22Rv1 (cell line): Measurements from ENCODE around the gene L3MBTL4.

Experiments used
- H3K27ac ChIP-seq: fragments of 450-650 bp; 2 replicates; pipeline ENCODE4 v1.5.1; 2017
- CTCF ChIP-seq: fragments of 450-650 bp; IDR thresholded peaks from 2 replicates; pipeline ENCODE4 v1.5.1; 2017; ENCODE audit warnings: mild to moderate bottlenecking
- ZFX ChIP-seq: fragments of 450-650 bp; IDR thresholded peaks from 2 replicates; pipeline ENCODE4 v1.6.1; 2017; ENCODE audit warnings: antibody characterized with exemption, borderline replicate concordance

Gene L3MBTL4

GRCh38 chr18:5930789-5931188 is 483.9 kb downstream of the L3MBTL4 start:
- H3K27ac ChIP-seq = no peak overlapping the region
- TF ChIP-seq ZFX (no peak), CTCF (no peak)

- TF ChIP-seq CTCF (no peak), ZFX (no peak)
These were observed 496.4 kb downstream of the L3MBTL4 start for GRCh38 chr18:5918205-5918858.

GRCh38 chr18:5914951-5915350 is 499.8 kb downstream of the L3MBTL4 start:
- H3K27ac ChIP-seq = no peak overlapping the region
- TF ChIP-seq ZFX = no peak
- no peak for TF ChIP-seq CTCF

More at GRCh38 chr18:5918205-5918858, 496.4 kb downstream of the L3MBTL4 start:
- H3K27ac ChIP-seq = no peak overlapping the region

- H3K27ac ChIP-seq = no peak overlapping the region
- TF ChIP-seq ZFX = no peak
- no peak for TF ChIP-seq CTCF
These were observed 500.7 kb downstream of the L3MBTL4 start for GRCh38 chr18:5914016-5914415.

- TF ChIP-seq CTCF (no peak), ZFX (no peak)
- no peak overlapping the region for H3K27ac ChIP-seq
These were observed 502.1 kb downstream of the L3MBTL4 start for GRCh38 chr18:5912566-5912965.

GRCh38 chr18:5909125-5909524 is 505.6 kb downstream of the L3MBTL4 start:
- no peak overlapping the region for H3K27ac ChIP-seq

More at GRCh38 chr18:5909125-5909524, 505.6 kb downstream of the L3MBTL4 start:
- TF ChIP-seq ZFX = no peak
- TF ChIP-seq CTCF = no peak
